Activated T-helper 2 cell treated with anti-CD3 and anti-CD28 coated beads, Interferon-gamma antibody, Interleukin-2, Interleukin-4, amounts not matched to agents 10 μg/mL and 5 μg/mL and 100 μg/mL, durations not matched to agents 14 hours and 24 hours and 36 hours (primary cell): ENCODE data around the gene PCMTD2. TPM values are rescaled to one million over a fixed set of nuclear protein-coding genes. Genes with fewer than 3 reads are reported as not detected.
"Not testable (repeated sequence)": the region's sequence is repeated elsewhere in the genome, so short reads cannot be mapped to it uniquely, and the experiment has no call there.

Experiments used
- DNase-seq: peaks from one replicate; pipeline ENCODE4 v3.0.0; 2021; ENCODE audit warnings: low spot score
- H3K27ac Mint-ChIP-seq: one replicate; pipeline ENCODE4 v1.8.0; 2021; ENCODE audit warnings: mixed read lengths
- H3K27me3 Mint-ChIP-seq: one replicate; pipeline ENCODE4 v1.8.0; 2021; ENCODE audit warnings: low read depth, mixed read lengths
- H3K36me3 Mint-ChIP-seq: one replicate; pipeline ENCODE4 v1.8.0; 2021; ENCODE audit warnings: low read depth, mixed read lengths
- H3K4me1 Mint-ChIP-seq: one replicate; pipeline ENCODE4 v1.8.0; 2021; ENCODE audit warnings: low read depth, mixed read lengths
- H3K4me3 Mint-ChIP-seq: one replicate; pipeline ENCODE4 v1.8.0; 2021; ENCODE audit warnings: low read depth, mild to moderate bottlenecking, moderate library complexity, mixed read lengths
- H3K9me3 Mint-ChIP-seq: one replicate; pipeline ENCODE4 v1.8.0; 2021; ENCODE audit warnings: mixed read lengths
- intact Hi-C: fragments of 100-400 bp; cut with micrococcal nuclease; formaldehyde crosslinking; loops from one replicate; pipeline ENCODE4 v1.15.1; 2023
- total RNA-seq: library from RNA; stranded (reverse); gene quantifications from 2 replicates; pipeline ENCODE4 v1.2.3, GENCODE V29; 2022

Gene PCMTD2
- total RNA-seq, 1 donor from 2014 or later = 31.7 TPM

- H3K9me3 Mint-ChIP-seq, H3K27ac Mint-ChIP-seq, H3K36me3 Mint-ChIP-seq, H3K4me3 Mint-ChIP-seq, DNase-seq, H3K4me1 Mint-ChIP-seq, intact Hi-C loops: not testable (repeated sequence)
- H3K27me3 Mint-ChIP-seq = peaks cover 22% of the 10 kb centered on the region
Observed at GRCh38 chr20:64315884-64316283, 60.3 kb downstream of the PCMTD2 start.

- H3K4me3 Mint-ChIP-seq, H3K9me3 Mint-ChIP-seq, DNase-seq, H3K4me1 Mint-ChIP-seq, H3K36me3 Mint-ChIP-seq, intact Hi-C loops, H3K27ac Mint-ChIP-seq: not testable (repeated sequence)
- peaks cover 22% of the 10 kb centered on the region for H3K27me3 Mint-ChIP-seq
Observed at GRCh38 chr20:64316415-64317083, 61.0 kb downstream of the PCMTD2 start.

- H3K36me3 Mint-ChIP-seq, H3K4me3 Mint-ChIP-seq, H3K4me1 Mint-ChIP-seq, H3K27ac Mint-ChIP-seq, intact Hi-C loops, H3K9me3 Mint-ChIP-seq, DNase-seq: not testable (repeated sequence)
- H3K27me3 Mint-ChIP-seq = peaks cover 22% of the 10 kb centered on the region
Observed at GRCh38 chr20:64317331-64317730, 61.8 kb downstream of the PCMTD2 start.

GRCh38 chr20:64318056-64318455, 62.5 kb downstream of the PCMTD2 start:
- H3K9me3 Mint-ChIP-seq, H3K36me3 Mint-ChIP-seq, H3K4me1 Mint-ChIP-seq, H3K27ac Mint-ChIP-seq, DNase-seq, H3K4me3 Mint-ChIP-seq, intact Hi-C loops: not testable (repeated sequence)
- H3K27me3 Mint-ChIP-seq = peaks cover 22% of the 10 kb centered on the region

GRCh38 chr20:64322031-64322789, 66.7 kb downstream of the PCMTD2 start:
- H3K27ac Mint-ChIP-seq, H3K4me3 Mint-ChIP-seq: not testable (repeated sequence)
- peaks cover 16% of the 10 kb centered on the region for H3K27me3 Mint-ChIP-seq

More at GRCh38 chr20:64322031-64322789, 66.7 kb downstream of the PCMTD2 start:
- H3K9me3 Mint-ChIP-seq, H3K36me3 Mint-ChIP-seq, DNase-seq, H3K4me1 Mint-ChIP-seq, intact Hi-C loops: not testable (repeated sequence)

Other genes with a start within 250 kb of the PCMTD2 start
- gene C20orf204, start 219.6 kb upstream of the PCMTD2 start, total RNA-seq = 3.8 and 4.3 TPM in 2 replicates
- 1.0 and 1.1 TPM in 2 replicates for gene SOX18, start 206.1 kb upstream of the PCMTD2 start, total RNA-seq
- gene TCEA2, start 192.6 kb upstream of the PCMTD2 start, total RNA-seq = 49.0 and 49.9 TPM in 2 replicates
- 42.0 and 43.3 TPM in 2 replicates for gene RGS19, start 176.2 kb upstream of the PCMTD2 start, total RNA-seq
- gene OPRL1, start 175.7 kb upstream of the PCMTD2 start, total RNA-seq = 0.32 and 0.41 TPM in 2 replicates
- gene LKAAEAR1, start 171.3 kb upstream of the PCMTD2 start, total RNA-seq = 0.21 and 0.25 TPM in 2 replicates
- not detected in 2 replicates for gene NPBWR2, start 148.2 kb upstream of the PCMTD2 start, total RNA-seq
- gene MYT1, start 91.3 kb upstream of the PCMTD2 start, total RNA-seq = not detected in 2 replicates